H1 (cell line): ENCODE data around the gene TRIM60. TPM values are rescaled to one million over a fixed set of nuclear protein-coding genes. Genes with fewer than 3 reads are reported as not detected.
"Not testable (repeated sequence)": the region's sequence is repeated elsewhere in the genome, so short reads cannot be mapped to it uniquely, and the experiment has no call there.

Source experiments
- CTCF ChIA-PET: fragments of 300-600 bp; sonication (Branson Sonifier 250); formaldehyde crosslinking; loops from one replicate; lab custom pipeline; 2021; ENCODE audit not compliant: partially characterized antibody; lab: Charles Lee
- POLR2A ChIA-PET: fragments of 300-600 bp; sonication (Branson Sonifier 250); formaldehyde crosslinking; loops from one replicate; lab custom pipeline; 2021; ENCODE audit warnings: inconsistent platforms; ENCODE audit not compliant: partially characterized antibody; lab: Charles Lee
- DNase-seq, 2 experiments: peaks; one replicate each; pipeline versions ENCODE4 v3.0.0 to v3.0.0-alpha.2; 2010 to 2022; ENCODE audit warnings: low spot score in 2 of 2, low read depth in 1 of 2, mixed read lengths in 1 of 2
- FAIRE-seq: peaks from 2 replicates; lab custom pipeline; 2011; peaks lifted over from hg19 to GRCh38; lab: Jason Lieb, UNC
- H2AFZ ChIP-seq: 2 replicates; pipeline ENCODE4 v1.8.1; 2012; ENCODE audit warnings: low read length, inconsistent platforms
- H2AK5ac ChIP-seq: 2 replicates; pipeline ENCODE4 v1.6.1; 2013; ENCODE audit warnings: low read depth, low read length
- H2BK120ac ChIP-seq: replicated peaks from 2 replicates; pipeline ENCODE3; 2013; ENCODE audit warnings: low read depth, low read length, inconsistent platforms
- H2BK12ac ChIP-seq: 2 replicates; pipeline ENCODE4 v1.6.1; 2013; ENCODE audit warnings: low read depth, low read length
- H2BK15ac ChIP-seq: 2 replicates; pipeline ENCODE4 v1.6.1; 2013; ENCODE audit warnings: low read length
- H2BK20ac ChIP-seq: 2 replicates; pipeline ENCODE4 v1.6.1; 2013; ENCODE audit warnings: low read length
- H2BK5ac ChIP-seq: 2 replicates; pipeline ENCODE4 v1.6.1; 2013; ENCODE audit warnings: low read depth, low read length
- H3K14ac ChIP-seq: 2 replicates; pipeline ENCODE4 v1.6.1; 2013; ENCODE audit warnings: inconsistent platforms; ENCODE audit not compliant: insufficient read length
- H3K18ac ChIP-seq: 2 replicates; pipeline ENCODE4 v1.6.1; 2013; ENCODE audit warnings: low read length; ENCODE audit errors: extremely low read depth
- H3K23ac ChIP-seq: 2 replicates; pipeline ENCODE4 v1.6.1; 2013; ENCODE audit warnings: inconsistent platforms; ENCODE audit not compliant: insufficient read length
- H3K23me2 ChIP-seq: 2 replicates; pipeline ENCODE4 v1.6.1; 2013; ENCODE audit warnings: low read depth, low read length
- H3K27ac ChIP-seq: 2 replicates; pipeline ENCODE4 v1.6.1; 2011; ENCODE audit warnings: low read depth, low read length, inconsistent platforms
- H3K27me3 ChIP-seq, 4 experiments: replicated peaks in 1 of 4; 1 replicate in 1 of 4; 2 replicates in 3 of 4; pipeline versions ENCODE4 v1.6.1 to v1.8.1; 2011 to 2013; ENCODE audit warnings: low read length in 3 of 4, mild to moderate bottlenecking in 3 of 4, inconsistent platforms in 2 of 4, mixed read lengths in 2 of 4, moderate library complexity in 1 of 4; ENCODE audit not compliant: control insufficient read depth in 3 of 4, insufficient read depth in 3 of 4; ENCODE audit errors: extremely low read depth in 1 of 4
- H3K36me3 ChIP-seq, 4 experiments: 2 replicates each; pipeline versions ENCODE4 v1.6.1 to v1.8.1; 2011 to 2013; ENCODE audit warnings: mild to moderate bottlenecking in 4 of 4, low read length in 3 of 4, moderate library complexity in 2 of 4, control low read depth in 1 of 4, inconsistent platforms in 1 of 4; ENCODE audit not compliant: insufficient read depth in 4 of 4, control insufficient read depth in 2 of 4
- H3K4ac ChIP-seq: replicated peaks from 2 replicates; pipeline ENCODE3; 2013; ENCODE audit warnings: low read length, low read depth, mixed read lengths, inconsistent platforms; ENCODE audit not compliant: insufficient read length
- H3K4me1 ChIP-seq, 4 experiments: replicated peaks in 1 of 4; 1 replicate in 1 of 4; 2 replicates in 3 of 4; pipeline versions ENCODE4 v1.6.1 to v1.8.1; 2011 to 2013; ENCODE audit warnings: low read length in 3 of 4, inconsistent platforms in 2 of 4, mixed read lengths in 1 of 4; ENCODE audit not compliant: insufficient read depth in 4 of 4, control insufficient read depth in 3 of 4
- H3K4me2 ChIP-seq, 2 experiments: 2 replicates each; pipeline versions ENCODE4 v1.6.1 to v1.8.1; 2011 to 2013; ENCODE audit warnings: low read depth in 2 of 2, low read length in 2 of 2, control low read depth in 1 of 2, inconsistent platforms in 1 of 2, mild to moderate bottlenecking in 1 of 2; ENCODE audit not compliant: insufficient read depth in 1 of 2
- H3K4me3 ChIP-seq, 4 experiments: fragments of 200-600, 300-600 bp in 1 of 4; sonication (generic), shearing (Covaris generic), sonication (Bioruptor Twin) in 1 of 4; 2 replicates each; pipeline versions ENCODE4 v1.5.1 to v1.8.1; 2011 to 2016; ENCODE audit warnings: low read length in 4 of 4, low read depth in 3 of 4, control low read depth in 2 of 4, inconsistent platforms in 2 of 4, mild to moderate bottlenecking in 2 of 4, mixed read lengths in 1 of 4, moderate library complexity in 1 of 4; ENCODE audit not compliant: insufficient read depth in 2 of 4; ENCODE audit errors: extremely low read depth in 1 of 4
- H3K56ac ChIP-seq: replicated peaks from 2 replicates; pipeline ENCODE3; 2013; ENCODE audit warnings: low read depth, mild to moderate bottlenecking, mixed read lengths, low read length, inconsistent platforms; ENCODE audit not compliant: insufficient read length
- H3K79me1 ChIP-seq: 2 replicates; pipeline ENCODE4 v1.6.1; 2013; ENCODE audit warnings: low read depth, low read length, control low read depth
- H3K79me2 ChIP-seq, 2 experiments: 2 replicates each; pipeline versions ENCODE4 v1.6.1 to v1.8.1; 2012 to 2013; ENCODE audit warnings: low read length in 2 of 2, mild to moderate bottlenecking in 2 of 2, inconsistent platforms in 1 of 2; ENCODE audit not compliant: insufficient read depth in 2 of 2, control insufficient read depth in 1 of 2
- H3K9ac ChIP-seq, 4 experiments: replicated peaks in 1 of 4; 1 replicate in 1 of 4; 2 replicates in 3 of 4; pipeline versions ENCODE4 v1.6.1 to v1.8.1; 2011 to 2013; ENCODE audit warnings: low read depth in 3 of 4, low read length in 3 of 4, control low read depth in 2 of 4, mild to moderate bottlenecking in 2 of 4, moderate library complexity in 2 of 4, inconsistent platforms in 1 of 4; ENCODE audit errors: extremely low read depth in 1 of 4
- H3K9me3 ChIP-seq, 2 experiments: 2 replicates each; pipeline versions ENCODE4 v1.6.1 to v1.8.1; 2012 to 2013; ENCODE audit warnings: mild to moderate bottlenecking in 2 of 2, moderate library complexity in 2 of 2, control low read depth in 1 of 2, inconsistent platforms in 1 of 2, low read depth in 1 of 2, low read length in 1 of 2, mixed read lengths in 1 of 2; ENCODE audit not compliant: insufficient read depth in 2 of 2
- H4K20me1 ChIP-seq, 2 experiments: replicated peaks in 1 of 2; 2 replicates each; pipeline versions ENCODE3 to v1.8.1; 2011 to 2013; ENCODE audit warnings: inconsistent platforms in 2 of 2, low read length in 2 of 2, mild to moderate bottlenecking in 1 of 2; ENCODE audit not compliant: insufficient read depth in 2 of 2, control insufficient read depth in 1 of 2
- H4K5ac ChIP-seq: 2 replicates; pipeline ENCODE4 v1.6.1; 2013; ENCODE audit warnings: low read length, low read depth, mixed read lengths, inconsistent platforms; ENCODE audit not compliant: insufficient read length
- H4K8ac ChIP-seq: 2 replicates; pipeline ENCODE4 v1.8.0; 2013; ENCODE audit warnings: mild to moderate bottlenecking, moderate library complexity, low read length, inconsistent platforms; ENCODE audit not compliant: insufficient read depth; ENCODE audit errors: extremely low read depth
- H4K91ac ChIP-seq: replicated peaks from 2 replicates; pipeline ENCODE3; 2013; ENCODE audit warnings: low read length, mixed read lengths, inconsistent platforms; ENCODE audit not compliant: insufficient read length
- WGBS, 2 experiments: shearing (Covaris generic) in 1 of 2; methylation state at CpG; one replicate each; pipeline versions ENCODE4 v1.1.6 to v1.1.7; 2013 to 2015; ENCODE audit warnings: low lambda C conversion rate in 2 of 2, mixed read lengths in 2 of 2, inconsistent platforms in 1 of 2, low coverage in 1 of 2, missing lambda C conversion rate in 1 of 2; ENCODE audit not compliant: insufficient replicate concordance in 2 of 2, insufficient coverage in 1 of 2, insufficient read length in 1 of 2; ENCODE audit errors: extremely low coverage in 1 of 2, missing lambda C conversion rate in 1 of 2; 5-methylcytosine and 5-hydroxymethylcytosine counted together
- polyA plus RNA-seq, 7 experiments: library from polyadenylated mRNA; depleted of rRNA in 3 of 7; stranded (reverse) in 5 of 7; unstranded in 2 of 7; fragments of >200 nt in 5 of 7; fragments of 200-250 nt in 2 of 7; gene quantifications; 1 replicate in 5 of 7; 2 replicates in 1 of 7; 4 replicates in 1 of 7; pipeline versions ENCODE4 v1.2.1 to v1.2.3, GENCODE V29; 2011 to 2013; ENCODE audit warnings: missing spikeins in 2 of 7, mixed read lengths in 2 of 7
- total RNA-seq: library from RNA; stranded (reverse); fragmentation: NEBNext Ultra II Directional; extraction: Animal tissue kit (Norgen Biotek cat#: 25700); gene quantifications from 2 replicates; pipeline ENCODE4 v1.2.1, GENCODE V29; 2021

Gene TRIM60
- total and polyA plus RNA-seq, 2 of the 8 experiments (the other 6 are each of a cell fraction or from before 2014, with no cell fraction given) = not detected

DNA sequence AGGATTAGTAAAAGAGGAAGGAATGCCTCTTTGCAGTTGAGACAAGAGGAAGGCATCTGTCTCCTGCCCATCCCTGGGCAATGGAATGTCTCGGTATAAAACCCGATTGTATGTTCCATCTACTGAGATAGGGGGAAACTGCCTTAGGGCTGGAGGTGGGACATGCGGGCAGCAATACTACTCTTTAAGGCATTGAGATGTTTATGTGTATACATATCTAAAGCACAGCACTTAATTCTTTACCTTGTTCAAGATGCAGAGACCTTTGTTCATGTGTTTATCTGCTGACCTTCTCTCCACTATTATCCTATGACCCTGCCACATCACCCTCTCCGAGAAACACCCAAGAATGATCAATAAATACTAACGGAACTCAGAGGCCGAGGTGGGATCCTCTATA, 35.7 kb upstream of the TRIM60 start:
- H3K56ac ChIP-seq, H3K4me2 ChIP-seq, H2BK5ac ChIP-seq, H3K36me3 ChIP-seq, FAIRE-seq, H3K18ac ChIP-seq, H3K9me3 ChIP-seq, H2BK20ac ChIP-seq, H2AFZ ChIP-seq, H3K27ac ChIP-seq, H3K14ac ChIP-seq, H3K4ac ChIP-seq, H4K20me1 ChIP-seq, H3K27me3 ChIP-seq, H4K5ac ChIP-seq, POLR2A ChIA-PET, H2BK120ac ChIP-seq, H2AK5ac ChIP-seq, DNase-seq, H3K79me2 ChIP-seq, H3K23me2 ChIP-seq, H2BK12ac ChIP-seq, H3K79me1 ChIP-seq, H3K9ac ChIP-seq, H4K8ac ChIP-seq, H3K23ac ChIP-seq, H3K4me1 ChIP-seq, H2BK15ac ChIP-seq, H3K4me3 ChIP-seq, H4K91ac ChIP-seq: not testable (repeated sequence)
- WGBS, 2 experiments = 88% methylated on average over 6 of the region's 6 CpGs; no CpG with 5 or more reads in 1 of the 2 experiments
- CTCF ChIA-PET = interaction anchor here (0.5 to 0.7 kb wide), 2 partner anchors 19 to 49 kb away, joined by 3 read pairs; no protein-coding TSS in a partner anchor
